Peyer's patch (tissue), 4 donors: ENCODE measurements around the gene RAD51B.

Experiments
- CTCF ChIP-seq, 6 experiments: fragments of 450-650 bp in 4 of 6; fragments of 200-600 bp in 2 of 6; sonication (generic) in 1 of 6; IDR thresholded peaks; one replicate each; pipeline ENCODE4 v1.5.1; 2017 to 2019; ENCODE audit warnings: antibody characterized with exemption in 6 of 6, mild to moderate bottlenecking in 3 of 6, moderate library complexity in 1 of 6
- POLR2A ChIP-seq, 2 donors: fragments of 450-650 bp; IDR thresholded peaks; one replicate each; pipeline ENCODE4 v1.5.1; 2017; ENCODE audit warnings: antibody characterized with exemption in 2 of 2, mild to moderate bottlenecking in 2 of 2, moderate library complexity in 2 of 2

GRCh38 chr14:68208218-68208617, 388.6 kb downstream of the RAD51B start:
- TF ChIP-seq CTCF (IDR thresholded peaks at IDR 0.05): no peak
- no peak for TF ChIP-seq POLR2A (IDR thresholded peaks at IDR 0.05)
